ENCODE results near the gene ABHD2.

The ABHD2 gene

DNA sequence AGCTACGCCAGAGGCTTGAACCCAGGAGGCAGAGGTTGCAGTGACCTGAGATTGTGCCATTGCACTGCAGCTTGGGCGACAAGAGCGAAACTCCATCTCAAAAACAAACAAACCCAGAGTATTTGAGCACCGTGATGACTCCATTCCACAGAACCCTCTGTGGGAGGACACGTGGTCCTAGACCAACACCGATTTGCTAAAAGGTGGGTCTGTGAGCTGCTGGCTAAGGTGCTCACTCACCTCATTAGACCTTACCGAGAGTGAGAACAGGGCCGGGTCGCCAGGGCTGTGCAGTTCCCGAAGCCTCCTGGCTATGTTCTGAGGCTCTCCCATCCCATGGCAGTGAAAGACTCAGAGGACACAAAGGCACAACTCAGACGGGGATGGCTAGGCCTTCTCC lies 17.9 kb downstream of the ABHD2 start:
- H3K4me1 ChIP-seq (ENCODE audit: control insufficient read depth, insufficient read depth, low read length) = peaks cover 63% of the 10 kb centered on the region

DNA sequence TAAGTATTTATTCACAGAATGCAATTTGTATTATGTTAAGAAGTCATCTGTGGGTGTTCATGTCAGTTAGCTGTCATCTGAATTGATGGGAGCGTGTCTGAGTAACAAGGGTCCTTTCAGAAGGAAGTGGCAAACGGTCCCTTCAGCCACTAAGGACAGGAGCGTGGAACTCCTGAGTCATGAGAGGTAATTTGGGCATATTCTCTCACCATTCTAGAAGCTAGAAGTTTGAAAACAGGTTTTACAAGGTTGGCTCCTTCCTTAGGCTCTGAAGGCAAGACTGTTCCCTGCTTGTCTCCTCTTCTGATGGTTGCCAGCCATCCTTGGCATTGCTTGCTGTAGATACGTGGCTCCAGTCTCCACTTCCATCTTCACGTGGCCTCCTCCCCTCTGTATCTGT lies 19.7 kb downstream of the ABHD2 start:
- peaks cover 66% of the 10 kb centered on the region for H3K4me1 ChIP-seq (ENCODE audit: control insufficient read depth, insufficient read depth, low read length)
- no peaks in the 10 kb centered on the region for H3K27me3 ChIP-seq (ENCODE audit: control insufficient read depth, insufficient read depth, low read length)
- H3K4me3 ChIP-seq (ENCODE audit: low read length) = no peak overlapping the region

More for the DNA sequence above, 17.9 kb downstream of the ABHD2 start:
- Histone ChIP-seq H3K9ac (ENCODE audit: low read length) (no peak overlapping the region), H3K36me3 (ENCODE audit: control insufficient read depth, insufficient read depth, low read length) (peaks cover 3% of the 10 kb centered on the region), H3K9me3 (ENCODE audit: control insufficient read depth, low read length) (no peaks in the 10 kb centered on the region), H3K27me3 (ENCODE audit: control insufficient read depth, insufficient read depth, low read length) (no peaks in the 10 kb centered on the region), H3K4me3 (ENCODE audit: low read length) (no peak overlapping the region)

DNA sequence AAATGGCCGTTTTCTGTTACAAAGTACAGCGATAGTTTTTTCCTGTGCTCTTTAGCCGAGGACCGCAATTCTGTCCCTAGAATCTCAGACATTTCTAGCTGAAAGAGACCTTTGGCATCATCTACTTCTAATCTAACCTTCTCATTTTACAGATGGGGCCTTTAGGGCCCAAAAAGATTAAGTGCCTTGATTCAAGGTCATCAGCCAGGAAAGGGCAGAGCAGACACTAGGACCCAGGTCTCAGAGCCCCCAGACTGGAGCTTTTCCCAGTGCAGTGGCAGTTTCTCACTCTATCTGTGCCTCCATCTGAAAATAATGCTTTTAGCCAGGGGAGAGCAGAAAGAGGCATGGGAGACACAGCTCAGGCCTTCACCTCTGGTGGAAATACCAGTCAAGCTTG lies 20.6 kb downstream of the ABHD2 start:
- H3K4me1 ChIP-seq (ENCODE audit: control insufficient read depth, insufficient read depth, low read length) = peaks cover 69% of the 10 kb centered on the region
- no peak overlapping the region for H3K9ac ChIP-seq (ENCODE audit: low read length)
- H3K4me3 ChIP-seq (ENCODE audit: low read length) = no peak overlapping the region
- no peaks in the 10 kb centered on the region for H3K27me3 ChIP-seq (ENCODE audit: control insufficient read depth, insufficient read depth, low read length)
- H3K9me3 ChIP-seq (ENCODE audit: control insufficient read depth, low read length) = no peaks in the 10 kb centered on the region
- peaks cover 3% of the 10 kb centered on the region for H3K36me3 ChIP-seq (ENCODE audit: control insufficient read depth, insufficient read depth, low read length)

More for the DNA sequence above, 19.7 kb downstream of the ABHD2 start:
- peaks cover 3% of the 10 kb centered on the region for H3K36me3 ChIP-seq (ENCODE audit: control insufficient read depth, insufficient read depth, low read length)
- no peaks in the 10 kb centered on the region for H3K9me3 ChIP-seq (ENCODE audit: control insufficient read depth, low read length)
- H3K9ac ChIP-seq (ENCODE audit: low read length) = no peak overlapping the region

DNA sequence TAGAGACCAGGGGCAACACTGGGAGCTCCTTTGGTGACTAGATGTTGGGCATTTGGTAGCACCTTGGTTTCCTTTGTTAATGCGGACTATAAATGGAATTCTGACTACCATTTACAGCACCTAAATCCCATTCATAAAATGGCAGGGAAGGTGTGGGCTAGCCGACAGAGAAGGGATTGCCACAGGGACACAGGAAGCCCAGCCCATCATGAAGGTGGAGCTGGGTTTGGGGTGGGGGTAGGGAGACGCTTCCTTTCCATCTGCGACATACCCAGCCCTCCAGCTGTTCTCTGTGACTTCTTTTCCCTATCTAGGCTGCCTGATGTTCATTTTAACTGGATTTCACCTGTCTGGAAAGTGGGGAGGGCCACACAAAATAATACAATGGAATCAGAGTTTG lies 21.0 kb downstream of the ABHD2 start:
- H3K36me3 ChIP-seq (ENCODE audit: control insufficient read depth, insufficient read depth, low read length) = no peaks in the 10 kb centered on the region
- H3K9me3 ChIP-seq (ENCODE audit: control insufficient read depth, low read length) = no peaks in the 10 kb centered on the region
- peaks cover 69% of the 10 kb centered on the region for H3K4me1 ChIP-seq (ENCODE audit: control insufficient read depth, insufficient read depth, low read length)
- no peak overlapping the region for H3K4me3 ChIP-seq (ENCODE audit: low read length)
- H3K27me3 ChIP-seq (ENCODE audit: control insufficient read depth, insufficient read depth, low read length) = no peaks in the 10 kb centered on the region
- H3K9ac ChIP-seq (ENCODE audit: low read length) = no peak overlapping the region

DNA sequence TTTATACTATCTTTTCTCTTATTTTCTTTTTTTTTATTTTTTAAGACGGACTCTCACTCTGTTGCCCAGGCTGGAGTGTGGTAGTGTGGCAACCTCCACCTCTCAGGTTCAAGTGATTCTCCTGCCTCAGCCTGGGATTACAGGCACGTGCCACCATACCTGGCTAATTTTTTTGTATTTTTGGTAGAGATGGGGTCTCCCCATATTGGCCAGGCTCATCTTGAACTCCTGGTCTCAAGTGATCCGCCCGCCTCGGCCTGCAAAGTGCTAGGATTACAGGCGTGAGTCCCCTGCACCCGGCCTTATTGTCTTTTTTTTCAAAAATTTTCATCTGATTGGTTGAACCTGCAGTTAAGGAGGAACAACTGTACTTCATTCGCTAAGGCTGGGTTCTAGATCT lies 21.8 kb downstream of the ABHD2 start:
- Histone ChIP-seq H3K9me3 (ENCODE audit: control insufficient read depth, low read length) (no peaks in the 10 kb centered on the region), H3K4me1 (ENCODE audit: control insufficient read depth, insufficient read depth, low read length) (peaks cover 69% of the 10 kb centered on the region), H3K9ac (ENCODE audit: low read length) (no peak overlapping the region), H3K4me3 (ENCODE audit: low read length) (no peak overlapping the region), H3K36me3 (ENCODE audit: control insufficient read depth, insufficient read depth, low read length) (no peaks in the 10 kb centered on the region), H3K27me3 (ENCODE audit: control insufficient read depth, insufficient read depth, low read length) (no peaks in the 10 kb centered on the region)

DNA sequence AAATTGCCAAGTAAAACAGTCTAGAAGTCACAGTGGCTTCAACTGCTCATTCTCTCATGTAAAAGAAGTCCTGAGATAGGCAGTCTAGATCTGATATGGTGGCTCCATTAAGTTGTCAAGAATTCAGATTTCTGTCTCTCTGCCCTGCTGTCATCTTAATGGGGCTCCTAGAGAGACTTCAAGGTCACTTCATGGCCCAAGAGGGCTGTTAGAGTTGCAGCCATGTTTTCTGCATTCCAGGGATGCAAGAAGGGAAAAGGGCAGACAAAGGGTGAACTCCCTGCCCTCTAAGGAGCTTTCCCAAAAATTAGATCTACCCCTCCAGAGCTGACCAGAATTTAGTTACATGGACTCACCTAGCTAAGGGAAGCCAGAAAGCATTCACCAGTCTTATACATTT lies 23.1 kb downstream of the ABHD2 start:
- Histone ChIP-seq H3K27me3 (ENCODE audit: control insufficient read depth, insufficient read depth, low read length) (no peaks in the 10 kb centered on the region), H3K9ac (ENCODE audit: low read length) (peak overlapping the region; percentile 36), H3K36me3 (ENCODE audit: control insufficient read depth, insufficient read depth, low read length) (peaks cover 4% of the 10 kb centered on the region), H3K9me3 (ENCODE audit: control insufficient read depth, low read length) (no peaks in the 10 kb centered on the region), H3K4me1 (ENCODE audit: control insufficient read depth, insufficient read depth, low read length) (peaks cover 75% of the 10 kb centered on the region), H3K4me3 (ENCODE audit: low read length) (no peak overlapping the region)

DNA sequence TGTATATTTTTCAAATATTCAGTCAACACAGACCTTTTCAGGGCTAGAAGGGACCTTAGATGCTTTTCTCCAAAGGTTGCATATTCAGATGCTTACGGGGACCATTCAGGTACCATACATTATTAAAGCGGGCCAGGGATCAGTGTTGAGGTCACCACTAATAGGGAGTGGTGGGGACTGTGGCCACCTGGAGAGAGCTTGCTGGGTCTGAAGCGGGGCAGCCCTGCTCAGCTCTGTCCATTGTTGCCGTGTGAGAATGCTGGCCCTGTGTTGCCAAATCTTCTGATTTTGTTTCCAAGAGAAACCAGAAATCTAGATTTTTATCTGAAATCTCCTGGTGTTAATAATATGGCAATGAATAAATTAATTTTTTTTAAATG lies 23.7 kb downstream of the ABHD2 start:
- Histone ChIP-seq H3K4me1 (ENCODE audit: control insufficient read depth, insufficient read depth, low read length) (peaks cover 77% of the 10 kb centered on the region), H3K4me3 (ENCODE audit: low read length) (no peak overlapping the region), H3K27me3 (ENCODE audit: control insufficient read depth, insufficient read depth, low read length) (no peaks in the 10 kb centered on the region)

DNA sequence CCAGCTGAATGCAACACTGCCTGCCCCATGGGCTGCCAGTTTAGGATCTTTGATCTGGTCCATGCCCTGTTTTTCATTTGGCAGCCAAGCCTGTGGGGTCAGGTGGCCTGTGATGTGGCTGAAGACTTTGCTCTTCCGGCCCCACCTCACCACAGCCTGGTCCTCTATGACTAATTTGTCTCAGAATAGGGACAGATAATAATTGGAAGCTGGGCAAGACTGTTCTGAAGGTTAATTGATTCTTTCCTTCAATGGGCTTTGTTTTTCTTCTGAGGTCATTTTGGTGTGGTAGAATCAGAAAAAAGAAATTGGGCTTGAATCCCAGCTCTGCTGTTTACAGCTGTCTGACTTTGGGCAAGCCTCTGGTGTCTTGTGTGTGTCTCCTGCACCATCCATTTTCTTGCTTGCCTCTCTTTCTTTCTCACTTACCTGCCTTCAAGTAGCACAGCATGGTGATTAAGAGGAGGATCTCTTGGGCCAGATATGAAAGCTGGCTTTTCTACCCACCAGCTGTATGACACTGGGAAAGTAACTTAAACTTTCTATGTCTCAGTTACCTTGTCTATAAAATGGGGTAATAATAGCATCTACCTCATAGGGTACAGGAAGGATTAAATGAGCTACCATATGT lies 24.2 kb downstream of the ABHD2 start:
- H3K4me3 ChIP-seq (ENCODE audit: low read length) = no peak overlapping the region
- H3K4me1 ChIP-seq (ENCODE audit: control insufficient read depth, insufficient read depth, low read length) = peaks cover 77% of the 10 kb centered on the region
- peak overlapping the region; percentile 38 for H3K9ac ChIP-seq (ENCODE audit: low read length)
- H3K27me3 ChIP-seq (ENCODE audit: control insufficient read depth, insufficient read depth, low read length) = no peaks in the 10 kb centered on the region
- H3K9me3 ChIP-seq (ENCODE audit: control insufficient read depth, low read length) = no peaks in the 10 kb centered on the region
- peaks cover 9% of the 10 kb centered on the region for H3K36me3 ChIP-seq (ENCODE audit: control insufficient read depth, insufficient read depth, low read length)

More for the DNA sequence above, 23.7 kb downstream of the ABHD2 start:
- Histone ChIP-seq H3K9me3 (ENCODE audit: control insufficient read depth, low read length) (no peaks in the 10 kb centered on the region), H3K9ac (ENCODE audit: low read length) (peak overlapping the region; percentile 38), H3K36me3 (ENCODE audit: control insufficient read depth, insufficient read depth, low read length) (peaks cover 7% of the 10 kb centered on the region)

DNA sequence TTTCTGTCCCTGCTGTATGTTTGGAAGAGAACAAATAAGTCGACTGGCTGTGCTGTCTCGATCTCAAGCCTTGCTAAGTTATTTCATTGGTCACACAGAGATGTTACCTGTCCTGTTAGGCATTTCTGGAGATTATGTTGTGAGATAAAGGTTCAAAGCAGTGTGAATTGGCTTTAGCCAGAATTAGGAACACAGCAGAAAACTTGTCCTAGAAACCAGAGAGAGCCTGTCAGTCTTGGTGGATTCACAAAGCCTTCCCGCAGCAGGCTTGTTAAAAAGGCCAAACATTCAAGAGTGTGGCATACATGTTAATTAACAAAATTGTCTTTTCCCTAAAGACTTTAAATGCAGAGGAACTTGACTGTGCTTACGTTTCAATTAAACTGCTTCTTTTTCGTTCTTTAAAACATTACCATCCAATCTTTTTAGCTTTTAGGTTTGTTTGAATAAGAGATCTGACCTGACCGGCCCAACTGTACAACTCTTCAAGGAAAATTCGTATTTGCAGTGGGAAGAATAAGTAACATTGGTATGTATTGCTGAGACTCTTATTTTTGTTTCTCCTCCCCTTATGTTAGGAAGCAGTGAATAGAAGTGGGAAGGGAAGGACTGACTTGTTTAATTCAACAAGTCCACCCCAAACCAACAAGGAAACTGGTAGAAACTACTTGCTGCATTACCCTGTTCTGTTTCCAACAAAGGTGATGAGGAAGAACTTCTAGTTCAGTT lies 25.2 kb downstream of the ABHD2 start:
- H3K9ac ChIP-seq (ENCODE audit: low read length) = peak overlapping the region; percentile 37
- H3K4me3 ChIP-seq (ENCODE audit: low read length) = no peak overlapping the region
- H3K4me1 ChIP-seq (ENCODE audit: control insufficient read depth, insufficient read depth, low read length) = peaks cover 80% of the 10 kb centered on the region
- no peaks in the 10 kb centered on the region for H3K27me3 ChIP-seq (ENCODE audit: control insufficient read depth, insufficient read depth, low read length)
- H3K36me3 ChIP-seq (ENCODE audit: control insufficient read depth, insufficient read depth, low read length) = peaks cover 14% of the 10 kb centered on the region
- H3K9me3 ChIP-seq (ENCODE audit: control insufficient read depth, low read length) = no peaks in the 10 kb centered on the region

DNA sequence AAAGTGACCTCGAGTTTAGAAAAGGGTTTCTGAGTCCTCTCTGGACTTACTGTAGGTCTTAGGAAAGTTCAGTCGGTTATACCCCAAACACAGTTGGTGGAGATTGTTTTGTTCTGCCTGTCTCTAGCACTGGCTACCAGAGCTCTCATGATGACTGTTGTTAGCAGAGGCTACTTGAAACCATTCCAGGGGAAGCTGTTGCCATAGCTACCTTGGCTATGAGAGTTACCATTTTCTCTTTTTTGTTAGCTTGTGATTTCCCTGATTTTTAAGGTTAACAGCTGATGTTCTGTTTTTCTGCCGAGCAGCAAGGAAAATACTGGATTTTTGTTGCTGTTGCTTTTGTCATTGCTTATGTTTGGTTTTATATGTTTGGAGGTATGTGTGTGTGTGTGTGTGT lies 26.7 kb downstream of the ABHD2 start:
- Histone ChIP-seq H3K9me3 (ENCODE audit: control insufficient read depth, low read length) (no peaks in the 10 kb centered on the region), H3K36me3 (ENCODE audit: control insufficient read depth, insufficient read depth, low read length) (peaks cover 25% of the 10 kb centered on the region), H3K4me1 (ENCODE audit: control insufficient read depth, insufficient read depth, low read length) (peaks cover 89% of the 10 kb centered on the region), H3K27me3 (ENCODE audit: control insufficient read depth, insufficient read depth, low read length) (no peaks in the 10 kb centered on the region), H3K4me3 (ENCODE audit: low read length) (no peak overlapping the region), H3K9ac (ENCODE audit: low read length) (peak overlapping the region; percentile 63)

DNA sequence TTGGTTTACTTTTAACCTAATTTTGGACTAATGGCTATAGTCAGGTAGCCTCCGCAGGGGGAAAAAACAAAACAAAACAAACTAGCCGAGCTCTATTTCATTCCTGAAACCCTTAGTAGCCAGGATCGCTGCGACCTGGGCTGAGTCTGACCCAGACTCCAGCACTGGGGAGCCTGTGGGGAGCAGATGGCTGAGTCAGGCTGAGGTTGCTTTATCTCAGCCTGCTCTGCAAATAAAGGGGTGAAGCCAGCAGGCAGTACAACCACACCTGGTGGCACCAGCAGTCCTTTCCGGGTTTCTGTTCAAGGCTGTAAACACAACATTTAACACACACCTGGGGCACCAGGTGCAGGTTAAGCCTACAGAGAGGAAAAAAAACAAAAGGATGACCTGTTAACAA lies 27.3 kb downstream of the ABHD2 start:
- H3K27me3 ChIP-seq (ENCODE audit: control insufficient read depth, insufficient read depth, low read length) = no peaks in the 10 kb centered on the region
- no peaks in the 10 kb centered on the region for H3K9me3 ChIP-seq (ENCODE audit: control insufficient read depth, low read length)
- H3K36me3 ChIP-seq (ENCODE audit: control insufficient read depth, insufficient read depth, low read length) = peaks cover 25% of the 10 kb centered on the region
- H3K9ac ChIP-seq (ENCODE audit: low read length) = peak overlapping the region; percentile 63
- H3K4me3 ChIP-seq (ENCODE audit: low read length) = no peak overlapping the region
- peaks cover 93% of the 10 kb centered on the region for H3K4me1 ChIP-seq (ENCODE audit: control insufficient read depth, insufficient read depth, low read length)

DNA sequence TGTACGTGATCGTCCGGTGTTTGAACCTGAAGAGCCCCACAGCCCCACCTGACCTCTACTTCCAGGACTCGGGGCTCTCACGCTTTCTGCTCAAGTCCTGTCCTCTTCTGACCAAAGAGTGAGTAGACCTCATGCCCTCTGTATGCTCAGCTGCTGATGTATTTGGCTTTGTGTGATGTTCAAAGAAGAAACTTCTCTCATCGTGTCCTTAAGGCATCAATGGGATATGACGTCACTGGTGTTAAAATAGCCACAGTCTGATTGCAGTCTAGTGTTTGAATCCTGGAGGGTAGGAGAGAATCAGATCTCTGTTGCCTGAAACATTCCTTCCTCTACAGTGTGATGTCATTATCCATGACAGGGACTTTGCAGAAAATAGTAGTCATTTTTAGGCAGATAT lies 28.1 kb downstream of the ABHD2 start:
- Histone ChIP-seq H3K36me3 (ENCODE audit: control insufficient read depth, insufficient read depth, low read length) (peaks cover 31% of the 10 kb centered on the region), H3K27me3 (ENCODE audit: control insufficient read depth, insufficient read depth, low read length) (no peaks in the 10 kb centered on the region), H3K9ac (ENCODE audit: low read length) (peak overlapping the region; percentile 63), H3K4me3 (ENCODE audit: low read length) (no peak overlapping the region), H3K9me3 (ENCODE audit: control insufficient read depth, low read length) (no peaks in the 10 kb centered on the region), H3K4me1 (ENCODE audit: control insufficient read depth, insufficient read depth, low read length) (peaks cover 94% of the 10 kb centered on the region)

All from mucosa of stomach (tissue), 1 donor.